Mesenchymal stem cell (in vitro differentiated cells and primary cell): ENCODE data around the gene PPP1R13L.

Experiments used
- DNase-seq: peaks from one replicate; pipeline ENCODE4 v3.0.0-alpha.2; 2013
- H2AFZ ChIP-seq: one replicate; pipeline ENCODE4 v1.6.1; 2013; ENCODE audit warnings: low read depth, mild to moderate bottlenecking, control low read depth, inconsistent platforms, low read length, moderate library complexity
- H2AK5ac ChIP-seq: 2 replicates; pipeline ENCODE4 v1.6.1; 2013; ENCODE audit warnings: low read length, moderate library complexity, mild to moderate bottlenecking, inconsistent platforms; ENCODE audit not compliant: severe bottlenecking
- H2BK120ac ChIP-seq: one replicate; pipeline ENCODE4 v1.6.1; 2013; ENCODE audit warnings: low read depth, mild to moderate bottlenecking, inconsistent platforms, low read length, moderate library complexity
- H2BK12ac ChIP-seq, 2 experiments: one replicate each; pipeline ENCODE4 v1.6.1; 2013; ENCODE audit warnings: inconsistent platforms in 2 of 2, low read length in 2 of 2, mild to moderate bottlenecking in 2 of 2, moderate library complexity in 2 of 2, control low read depth in 1 of 2
- H2BK15ac ChIP-seq: one replicate; pipeline ENCODE4 v1.6.1; 2013; ENCODE audit warnings: mild to moderate bottlenecking, low read depth, inconsistent platforms; ENCODE audit not compliant: poor library complexity, severe bottlenecking
- H2BK5ac ChIP-seq: 2 replicates; pipeline ENCODE4 v1.6.1; 2013; ENCODE audit warnings: low read depth, mild to moderate bottlenecking, low read length, control low read depth, inconsistent platforms; ENCODE audit not compliant: poor library complexity, severe bottlenecking
- H3K14ac ChIP-seq, 2 experiments: one replicate each; pipeline ENCODE4 v1.6.1; 2013; ENCODE audit warnings: inconsistent platforms in 2 of 2, low read length in 2 of 2, control low read depth in 1 of 2, mild to moderate bottlenecking in 1 of 2, moderate library complexity in 1 of 2
- H3K18ac ChIP-seq, 2 experiments: one replicate each; pipeline ENCODE4 v1.6.1; 2013; ENCODE audit warnings: inconsistent platforms in 2 of 2, low read length in 2 of 2, control low read depth in 1 of 2, low read depth in 1 of 2, mild to moderate bottlenecking in 1 of 2
- H3K23ac ChIP-seq, 2 experiments: one replicate each; pipeline ENCODE4 v1.6.1; 2013; ENCODE audit warnings: inconsistent platforms in 2 of 2, low read length in 2 of 2, mild to moderate bottlenecking in 2 of 2, moderate library complexity in 2 of 2, control low read depth in 1 of 2
- H3K27ac ChIP-seq: 2 replicates; pipeline ENCODE4 v1.5.1; 2013; ENCODE audit warnings: mild to moderate bottlenecking, moderate library complexity, low read length, control low read depth, inconsistent platforms; ENCODE audit not compliant: poor library complexity, severe bottlenecking
- H3K27me3 ChIP-seq, 2 experiments: 2 replicates each; pipeline versions ENCODE4 v1.6.1 to v1.7.0; 2013; ENCODE audit warnings: low read length in 2 of 2, mild to moderate bottlenecking in 2 of 2, moderate library complexity in 2 of 2, control low read depth in 1 of 2, inconsistent platforms in 1 of 2; ENCODE audit not compliant: control insufficient read depth in 1 of 2, insufficient read depth in 1 of 2
- H3K36me3 ChIP-seq, 2 experiments: 2 replicates each; pipeline versions ENCODE4 v1.6.1 to v1.7.0; 2013; ENCODE audit warnings: low read length in 2 of 2, control low read depth in 1 of 2, inconsistent platforms in 1 of 2, low read depth in 1 of 2, mild to moderate bottlenecking in 1 of 2; ENCODE audit not compliant: insufficient read depth in 2 of 2, control insufficient read depth in 1 of 2
- H3K4ac ChIP-seq, 2 experiments: one replicate each; pipeline ENCODE4 v1.6.1; 2013; ENCODE audit warnings: inconsistent platforms in 2 of 2, low read length in 2 of 2, mild to moderate bottlenecking in 2 of 2, moderate library complexity in 2 of 2, control low read depth in 1 of 2, low read depth in 1 of 2
- H3K4me1 ChIP-seq: 2 replicates; pipeline ENCODE4 v1.6.1; 2013; ENCODE audit warnings: low read depth, low read length, control low read depth; ENCODE audit not compliant: control insufficient read depth, insufficient read depth
- H3K4me2 ChIP-seq: 2 replicates; pipeline ENCODE4 v1.6.1; 2013; ENCODE audit warnings: low read length, mild to moderate bottlenecking, inconsistent platforms; ENCODE audit not compliant: poor library complexity, severe bottlenecking
- H3K4me3 ChIP-seq, 2 experiments: 2 replicates each; pipeline versions ENCODE4 v1.5.1 to v1.7.0; 2013; ENCODE audit warnings: low read length in 2 of 2, mild to moderate bottlenecking in 2 of 2, control low read depth in 1 of 2, low read depth in 1 of 2; ENCODE audit not compliant: insufficient read depth in 1 of 2
- H3K79me1 ChIP-seq: replicated peaks from 2 replicates; pipeline ENCODE4 v1.6.1; 2013; ENCODE audit warnings: mild to moderate bottlenecking, control low read depth, low read length, inconsistent platforms; ENCODE audit not compliant: poor library complexity, severe bottlenecking
- H3K9ac ChIP-seq: 2 replicates; pipeline ENCODE4 v1.7.0; 2013; ENCODE audit warnings: mild to moderate bottlenecking, low read length, moderate library complexity
- H3K9me3 ChIP-seq: 2 replicates; pipeline ENCODE4 v1.7.0; 2013; ENCODE audit warnings: mild to moderate bottlenecking, low read length; ENCODE audit not compliant: control insufficient read depth
- H4K8ac ChIP-seq: one replicate; pipeline ENCODE4 v1.6.1; 2013; ENCODE audit warnings: inconsistent platforms, mild to moderate bottlenecking, low read length, moderate library complexity
- H4K91ac ChIP-seq: one replicate; pipeline ENCODE4 v1.6.1; 2013; ENCODE audit warnings: mild to moderate bottlenecking, low read length, inconsistent platforms
- WGBS: methylation state at CpG from one replicate; pipeline ENCODE4 v1.1.7; 2013; ENCODE audit warnings: mixed read lengths; 5-methylcytosine and 5-hydroxymethylcytosine counted together

Gene PPP1R13L

GRCh38 chr19:45423589-45424190 is 18.8 kb upstream of the PPP1R13L start, which contains the start of gene ERCC1:
TSS of gene ERCC1 (minus strand) at chr19:45423917. CDS start at chr19:45423374, 543 bp downstream.
- Histone ChIP-seq H2BK15ac (peak within 1 kb of the TSS; percentile 87), H3K79me1 (peaks cover 25% of the 10 kb centered on the region), H3K4me3 (peak within 1 kb of the TSS; percentile 56 to 93), H3K9ac (peak within 1 kb of the TSS; percentile 90), H3K4me1 (peaks cover 27% of the 10 kb centered on the region), H4K91ac (peak within 1 kb of the TSS; percentile 94), H2BK5ac (peak within 1 kb of the TSS; percentile 39), H3K18ac (peak within 1 kb of the TSS; percentile 92 to 99), H3K27ac (peak within 1 kb of the TSS; percentile 93), H2AFZ (peak within 1 kb of the TSS; percentile 48), H3K27me3 (no peaks in the 10 kb centered on the region), H3K36me3 (peaks cover 22 to 30% of the 10 kb centered on the region in 2 experiments), H3K4ac (peak within 1 kb of the TSS; percentile 69 to 87), H3K9me3 (no peaks in the 10 kb centered on the region), H3K4me2 (peak within 1 kb of the TSS; percentile 78), H2BK120ac (peak within 1 kb of the TSS; percentile 57), H4K8ac (peak within 1 kb of the TSS; percentile 93), H2AK5ac (peak within 1 kb of the TSS; percentile 95), H3K14ac (peak within 1 kb of the TSS in 1 of 2 experiments; percentile 99), H2BK12ac (peak within 1 kb of the TSS; percentile 22 to 94), H3K23ac (peak within 1 kb of the TSS in 1 of 2 experiments; percentile 78)
- peak; percentile 97 for DNase-seq
- under 1% methylated on average over 37 of the region's 37 CpGs for WGBS

- peak overlapping the region in 1 of 2 experiments; percentile 99 for H3K14ac ChIP-seq
- peak overlapping the region; percentile 56 to 93 for H3K4me3 ChIP-seq
- H2AFZ ChIP-seq, result no peak overlapping the region
- peaks cover 25 to 32% of the 10 kb centered on the region in 2 experiments for H3K36me3 ChIP-seq
- H2BK12ac ChIP-seq, result peak overlapping the region in 1 of 2 experiments; percentile 94
- H3K18ac ChIP-seq, result peak overlapping the region in 1 of 2 experiments; percentile 92
- H3K4me2 ChIP-seq, result peak overlapping the region; percentile 78
- H4K91ac ChIP-seq, result peak overlapping the region; percentile 81
- H3K79me1 ChIP-seq, result peaks cover 25% of the 10 kb centered on the region
- H3K4ac ChIP-seq, result peak overlapping the region; percentile 49 to 87
- peak overlapping the region; percentile 60 for H2BK15ac ChIP-seq
- no peaks in the 10 kb centered on the region for H3K27me3 ChIP-seq
- H3K4me1 ChIP-seq, result peaks cover 23% of the 10 kb centered on the region
- H4K8ac ChIP-seq, result peak overlapping the region; percentile 16
- DNase-seq, result no peak
- peak overlapping the region; percentile 64 for H3K27ac ChIP-seq
- peak overlapping the region; percentile 90 for H3K9ac ChIP-seq
- peak overlapping the region in 1 of 2 experiments; percentile 78 for H3K23ac ChIP-seq
- no peaks in the 10 kb centered on the region for H3K9me3 ChIP-seq
- 12% methylated on average over 20 of the region's 20 CpGs for WGBS
- no peak overlapping the region for H2BK5ac ChIP-seq
- peak overlapping the region; percentile 57 for H2BK120ac ChIP-seq
- H2AK5ac ChIP-seq, result peak overlapping the region; percentile 95
Observed at GRCh38 chr19:45423033-45423588, 18.2 kb upstream of the PPP1R13L start.

DNA sequence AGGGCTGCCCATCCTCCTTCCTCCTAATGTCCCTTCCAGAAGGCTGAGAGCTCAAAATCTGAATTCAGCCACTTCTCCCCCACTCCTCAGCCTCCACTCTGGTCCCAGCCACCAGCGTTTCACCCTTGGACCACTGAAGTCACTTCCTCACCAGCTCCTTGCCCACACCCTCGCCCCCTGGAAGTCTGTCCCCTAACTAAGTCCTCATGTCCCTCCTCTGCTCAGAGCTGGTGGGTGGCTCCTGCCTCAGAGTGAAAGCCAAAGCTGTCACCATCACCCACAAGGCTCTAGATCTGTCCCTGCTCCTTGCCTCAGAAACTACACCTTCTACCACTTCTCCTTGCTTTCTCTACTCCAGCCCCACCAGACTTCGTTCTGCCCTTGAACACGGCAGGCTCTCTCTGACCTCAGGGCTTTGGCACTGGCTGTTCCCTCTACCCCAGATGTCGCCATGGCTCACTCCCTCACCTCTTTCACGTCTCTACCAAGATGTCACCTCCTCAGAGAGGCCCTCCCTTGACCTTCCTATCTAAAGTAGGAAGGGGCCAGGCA is 17.2 kb upstream of the PPP1R13L start:
- H3K4ac ChIP-seq, result no peak overlapping the region
- DNase-seq, result no peak

GRCh38 chr19:45420871-45421270 is 16.0 kb upstream of the PPP1R13L start:
- no peak overlapping the region for H3K4me2 ChIP-seq
- H2AFZ ChIP-seq, result no peak overlapping the region
- H4K8ac ChIP-seq, result no peak overlapping the region
- no peak overlapping the region for H3K23ac ChIP-seq
- no peak overlapping the region for H4K91ac ChIP-seq
- H3K27me3 ChIP-seq, result no peaks in the 10 kb centered on the region
- no peak overlapping the region for H3K4me3 ChIP-seq
- no peak overlapping the region for H2BK12ac ChIP-seq
- H2BK15ac ChIP-seq, result no peak overlapping the region
- no peak overlapping the region for H2BK120ac ChIP-seq
- H3K27ac ChIP-seq, result no peak overlapping the region
- no peak overlapping the region for H2BK5ac ChIP-seq
- peaks cover 27% of the 10 kb centered on the region for H3K79me1 ChIP-seq
- 98% methylated on average over 6 of the region's 6 CpGs for WGBS
- no peaks in the 10 kb centered on the region for H3K9me3 ChIP-seq
- no peak overlapping the region for H2AK5ac ChIP-seq
- peaks cover 45 to 51% of the 10 kb centered on the region in 2 experiments for H3K36me3 ChIP-seq
- H3K9ac ChIP-seq, result no peak overlapping the region
- H3K14ac ChIP-seq, result no peak overlapping the region
- H3K18ac ChIP-seq, result no peak overlapping the region
- DNase-seq, result no peak
- H3K4ac ChIP-seq, result no peak overlapping the region
- peaks cover 23% of the 10 kb centered on the region for H3K4me1 ChIP-seq

More for the DNA sequence above, 17.2 kb upstream of the PPP1R13L start:
- H4K91ac ChIP-seq, result peak overlapping the region; percentile 2
- no peak overlapping the region for H2BK5ac ChIP-seq
- no peaks in the 10 kb centered on the region for H3K9me3 ChIP-seq
- no peak overlapping the region for H3K23ac ChIP-seq
- no peak overlapping the region for H2BK120ac ChIP-seq
- H2BK12ac ChIP-seq, result peak overlapping the region in 1 of 2 experiments; percentile 6
- no peak overlapping the region for H3K14ac ChIP-seq
- peaks cover 23% of the 10 kb centered on the region for H3K4me1 ChIP-seq
- no peak overlapping the region for H3K9ac ChIP-seq
- H2AK5ac ChIP-seq, result no peak overlapping the region
- 90% methylated on average over 6 of the region's 6 CpGs for WGBS
- H2BK15ac ChIP-seq, result no peak overlapping the region
- no peak overlapping the region for H2AFZ ChIP-seq
- no peak overlapping the region for H3K18ac ChIP-seq
- H4K8ac ChIP-seq, result no peak overlapping the region
- H3K36me3 ChIP-seq, result peaks cover 36 to 41% of the 10 kb centered on the region in 2 experiments
- peaks cover 27% of the 10 kb centered on the region for H3K79me1 ChIP-seq
- H3K27ac ChIP-seq, result no peak overlapping the region
- H3K4me3 ChIP-seq, result no peak overlapping the region
- no peaks in the 10 kb centered on the region for H3K27me3 ChIP-seq
- no peak overlapping the region for H3K4me2 ChIP-seq
